Progenitor cell of endocrine pancreas (in vitro differentiated cells): ENCODE measurements around the gene DNA2. TPM values are rescaled to one million over a fixed set of nuclear protein-coding genes. Genes with fewer than 3 reads are reported as not detected.
A peak's percentile ranks its signal among the peaks of the same experiment; 100 is the strongest.

Source experiments
- DNase-seq: peaks from one replicate; pipeline ENCODE4 v3.0.0; 2021; ENCODE audit warnings: low spot score; ENCODE audit not compliant: unreplicated experiment
- H3K27ac Mint-ChIP-seq: 2 replicates; pipeline ENCODE4 v1.8.0; 2021; ENCODE audit warnings: mild to moderate bottlenecking, moderate library complexity, mixed read lengths
- H3K27me3 Mint-ChIP-seq: 2 replicates; pipeline ENCODE4 v1.8.0; 2021; ENCODE audit warnings: mixed read lengths
- H3K36me3 Mint-ChIP-seq: 2 replicates; pipeline ENCODE4 v1.8.0; 2022; ENCODE audit warnings: mixed read lengths; ENCODE audit not compliant: insufficient read depth
- H3K4me1 Mint-ChIP-seq: 2 replicates; pipeline ENCODE4 v1.8.0; 2021; ENCODE audit warnings: low read depth, mixed read lengths
- H3K4me3 Mint-ChIP-seq: 2 replicates; pipeline ENCODE4 v1.8.0; 2021; ENCODE audit warnings: low read depth, mild to moderate bottlenecking, moderate library complexity, mixed read lengths
- H3K9me3 Mint-ChIP-seq: 2 replicates; pipeline ENCODE4 v1.8.0; 2021; ENCODE audit warnings: low read depth, mixed read lengths
- CTCF ChIP-seq: fragments of 200-600 bp; sonication (generic); IDR thresholded peaks from one replicate; pipeline ENCODE4 v1.5.0; 2021; ENCODE audit warnings: antibody characterized with exemption, mild to moderate bottlenecking; ENCODE audit not compliant: unreplicated experiment
- total RNA-seq: library from RNA; stranded (reverse); gene quantifications from 2 replicates; pipeline ENCODE4 v1.2.1, GENCODE V29; 2021

DNA2 gene
- total RNA-seq, 1 donor from 2014 or later, result 34.5 TPM

- Mint-ChIP-seq H3K27me3 (no peaks in the 10 kb centered on the region), H3K4me3 (no peak overlapping the region), H3K27ac (peak overlapping the region; percentile 13), H3K9me3 (no peaks in the 10 kb centered on the region), H3K36me3 (peaks cover 16% of the 10 kb centered on the region), H3K4me1 (no peaks in the 10 kb centered on the region)
- TF ChIP-seq CTCF, result no peak
- no peak for DNase-seq
These were observed 43.2 kb downstream of the DNA2 start for GRCh38 chr10:68428396-68429104.

- no peak overlapping the region for H3K27ac Mint-ChIP-seq
These were observed 47.2 kb downstream of the DNA2 start for GRCh38 chr10:68424454-68425014.

GRCh38 chr10:68423522-68423921 is 48.3 kb downstream of the DNA2 start:
- TF ChIP-seq CTCF, result no peak
- Mint-ChIP-seq H3K27me3 (no peaks in the 10 kb centered on the region), H3K4me1 (no peaks in the 10 kb centered on the region), H3K4me3 (no peak overlapping the region), H3K27ac (peak overlapping the region; percentile 73), H3K36me3 (peaks cover 23% of the 10 kb centered on the region), H3K9me3 (no peaks in the 10 kb centered on the region)
- no peak for DNase-seq

More at GRCh38 chr10:68424454-68425014, 47.2 kb downstream of the DNA2 start:
- TF ChIP-seq CTCF, result no peak
- Mint-ChIP-seq H3K9me3 (no peaks in the 10 kb centered on the region), H3K4me3 (no peak overlapping the region), H3K36me3 (peaks cover 20% of the 10 kb centered on the region), H3K4me1 (no peaks in the 10 kb centered on the region), H3K27me3 (no peaks in the 10 kb centered on the region)
- DNase-seq, result no peak

GRCh38 chr10:68419376-68419775 is 52.4 kb downstream of the DNA2 start:
- Mint-ChIP-seq H3K9me3 (no peaks in the 10 kb centered on the region), H3K36me3 (peaks cover 25% of the 10 kb centered on the region), H3K4me1 (no peaks in the 10 kb centered on the region), H3K27ac (no peak overlapping the region), H3K4me3 (no peak overlapping the region), H3K27me3 (no peaks in the 10 kb centered on the region)
- TF ChIP-seq CTCF, result no peak
- no peak for DNase-seq

GRCh38 chr10:68408898-68409518 is 62.8 kb downstream of the DNA2 start:
- Mint-ChIP-seq H3K4me3 (no peak overlapping the region), H3K27ac (no peak overlapping the region)

More at GRCh38 chr10:68408898-68409518, 62.8 kb downstream of the DNA2 start:
- Mint-ChIP-seq H3K27me3 (no peaks in the 10 kb centered on the region), H3K9me3 (no peaks in the 10 kb centered on the region), H3K36me3 (peaks cover 8% of the 10 kb centered on the region), H3K4me1 (peaks cover 14% of the 10 kb centered on the region)
- DNase-seq, result no peak
- TF ChIP-seq CTCF, result no peak
